Stimulated activated CD8-positive, alpha-beta memory T cell treated with anti-CD3 and anti-CD28 coated beads, Interleukin-2, amount 100 ng/mL, for 48 hours (primary cell): ENCODE data around the gene GRHPR.
"Not testable (repeated sequence)": the region's sequence is repeated elsewhere in the genome, so short reads cannot be mapped to it uniquely, and the experiment has no call there.

Source experiments
- DNase-seq, 2 donors: peaks; one replicate each; pipeline ENCODE4 v3.0.0-alpha.2; 2020; ENCODE audit warnings: low read depth in 2 of 2

Gene GRHPR

DNA sequence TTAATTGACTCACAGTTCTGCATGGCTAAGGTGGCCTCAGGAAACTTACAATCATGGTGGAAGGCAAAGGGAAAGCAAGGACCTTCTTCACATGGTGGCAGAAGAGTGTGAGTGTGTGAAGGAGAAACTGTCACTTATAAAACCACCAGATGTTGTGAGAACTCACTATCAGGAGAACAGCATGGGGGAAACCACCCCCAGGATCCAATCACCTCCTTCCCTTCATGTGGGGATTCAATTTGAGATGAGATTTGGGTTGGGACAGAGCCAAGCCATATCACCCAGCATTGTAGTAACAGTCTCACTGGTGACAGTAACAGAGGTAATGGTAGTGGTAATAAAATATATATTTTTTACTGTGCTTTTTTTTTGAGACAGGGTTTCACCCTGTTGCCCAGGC is 24.6 kb downstream of the GRHPR start:
- no peak for DNase-seq

DNA sequence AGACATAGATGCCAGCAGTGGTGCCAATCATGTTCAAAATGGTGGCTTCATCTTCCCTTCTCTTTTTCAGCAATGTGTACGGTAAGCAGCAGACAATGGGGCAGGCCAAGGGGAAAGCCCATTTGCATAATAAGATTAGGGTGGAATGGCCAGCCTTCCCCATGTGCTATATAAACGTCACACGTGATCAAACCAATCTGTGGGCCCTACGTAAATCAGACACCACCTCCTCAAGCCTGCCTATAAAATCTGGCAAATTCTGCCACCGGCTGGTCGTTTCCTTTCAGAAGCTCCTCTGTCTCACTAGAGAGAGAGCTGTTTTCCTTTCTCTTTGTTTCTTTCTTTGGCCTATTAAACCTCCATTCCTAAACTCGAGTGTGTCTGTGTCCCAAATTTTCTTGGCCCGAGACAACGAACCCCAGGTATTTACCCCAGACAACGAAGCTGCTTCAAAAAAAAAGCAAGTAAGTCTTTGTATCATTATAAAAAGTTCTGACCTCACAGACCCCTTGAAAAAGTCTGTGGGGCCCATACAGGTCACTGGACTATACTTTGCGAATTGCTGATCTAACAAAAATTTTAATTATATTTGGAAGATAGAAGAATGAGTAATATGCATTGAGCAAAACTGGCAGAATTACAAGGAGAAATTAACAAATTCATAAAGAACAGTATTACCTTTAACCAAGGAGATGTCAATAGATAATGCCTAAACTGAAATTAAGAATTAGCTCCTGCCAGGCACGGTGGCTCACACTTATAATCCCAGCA is 27.6 kb downstream of the GRHPR start:
- no peak for DNase-seq

DNA sequence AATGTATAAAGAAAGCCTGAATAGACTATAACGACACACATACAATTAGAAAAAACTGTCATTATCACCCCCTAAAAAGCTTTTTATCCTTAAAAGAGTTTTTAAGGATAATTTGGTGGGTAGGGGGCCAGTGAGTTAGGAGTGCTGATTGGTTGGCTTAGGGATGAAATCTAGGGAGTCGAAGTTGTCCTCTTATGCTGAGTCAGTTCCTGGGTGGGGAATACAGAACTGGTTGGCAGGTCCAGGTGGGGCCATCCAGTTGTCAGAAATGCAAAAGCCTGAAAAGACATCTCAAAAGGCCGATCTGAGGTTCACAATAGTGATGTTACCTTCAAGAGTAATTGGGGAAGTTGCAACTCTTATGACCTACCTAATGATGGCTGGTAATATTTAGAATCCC is 29.1 kb downstream of the GRHPR start:
- DNase-seq = no peak

DNA sequence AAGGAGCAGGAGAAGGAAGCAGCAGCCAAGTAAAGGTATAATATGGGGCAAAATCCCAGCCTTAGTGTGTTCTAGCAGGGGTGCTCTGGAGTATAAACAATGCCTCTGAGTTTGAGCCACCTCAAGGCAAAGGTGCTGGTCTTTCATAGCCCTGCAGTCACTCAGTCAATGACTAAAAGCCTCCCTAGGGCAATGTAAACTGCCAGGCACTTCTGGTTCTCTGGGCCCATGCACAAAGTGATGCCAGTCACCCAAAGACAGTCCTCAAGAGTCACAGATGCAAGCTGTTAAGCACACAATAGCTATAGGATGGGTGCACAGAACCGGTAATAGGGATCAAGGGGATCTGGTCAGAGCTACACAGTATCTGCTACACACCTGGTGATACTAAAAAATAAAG is 30.1 kb downstream of the GRHPR start:
- DNase-seq = no peak

DNA sequence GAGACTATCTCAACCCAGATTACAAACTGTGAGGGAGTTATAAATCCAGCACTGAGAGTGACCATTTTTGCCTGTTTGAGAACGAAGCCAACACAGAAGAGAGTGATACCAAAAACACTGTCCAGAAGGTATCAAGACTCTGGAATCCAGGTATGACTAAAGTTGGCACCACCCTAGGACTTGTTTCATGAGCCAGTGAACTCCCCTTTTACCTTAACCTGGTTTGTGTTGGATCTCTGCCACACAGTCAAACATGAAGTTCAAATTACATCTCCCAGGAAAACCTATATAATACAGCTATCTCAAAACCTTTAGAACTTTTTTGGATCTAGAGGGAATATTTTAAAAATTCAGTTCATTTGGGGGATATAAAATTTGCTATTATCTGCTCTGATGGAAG is 31.3 kb downstream of the GRHPR start:
- no peak for DNase-seq

DNA sequence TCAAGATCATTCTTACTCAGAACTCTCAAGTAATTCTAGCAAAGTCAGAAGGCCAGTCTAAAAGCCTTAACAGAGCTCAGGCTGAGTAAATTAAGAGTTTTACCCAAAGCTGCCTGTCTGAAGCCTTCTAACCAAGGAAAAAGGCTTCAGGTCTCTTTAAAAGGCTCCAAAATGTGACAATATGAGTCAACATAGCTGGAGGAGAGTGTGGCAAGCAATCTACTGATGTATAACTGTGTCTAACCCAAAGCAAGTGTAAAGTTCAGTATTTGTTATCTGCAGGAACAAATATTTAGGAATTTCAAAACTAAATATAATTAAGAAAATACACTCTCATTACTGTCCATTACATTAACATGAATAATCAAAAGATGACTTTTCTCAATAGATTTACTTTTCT is 31.7 kb downstream of the GRHPR start:
- no peak for DNase-seq

DNA sequence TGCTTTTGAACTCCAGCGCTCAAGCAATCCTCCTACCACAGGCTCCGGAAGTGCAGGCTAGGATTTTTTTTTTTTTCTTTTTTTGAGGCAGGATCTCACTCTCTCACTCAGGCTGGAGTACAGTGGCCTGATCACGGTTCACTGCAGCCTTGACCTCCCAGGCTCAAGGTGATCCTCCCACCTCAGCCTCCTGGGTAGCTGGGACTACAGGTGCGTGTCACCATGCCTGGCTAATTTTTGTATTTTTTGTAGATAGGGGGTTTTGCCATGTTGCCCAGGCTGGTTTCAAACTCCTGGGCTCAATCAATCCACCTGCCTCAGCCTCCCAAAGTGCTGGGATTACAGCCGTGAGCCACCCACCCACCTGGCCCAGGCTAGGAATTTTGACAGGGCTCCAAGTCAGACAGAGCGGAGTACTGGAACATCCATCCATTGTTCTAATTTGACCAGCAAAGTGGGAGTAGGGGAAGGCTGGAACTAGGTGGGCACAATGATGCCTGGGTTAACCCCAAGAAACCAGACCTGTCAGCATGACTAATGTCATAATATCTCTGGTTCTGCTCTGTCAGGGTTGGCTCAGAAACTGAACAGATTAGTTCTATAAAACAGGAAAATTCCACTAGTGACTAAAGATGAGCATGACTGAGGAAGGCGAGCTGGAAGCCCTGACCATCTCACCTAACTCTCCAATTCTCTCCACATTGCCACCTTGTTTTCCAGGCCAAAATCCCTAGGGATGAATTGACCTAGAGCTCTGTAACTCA is 33.6 kb downstream of the GRHPR start:
- DNase-seq = no peak

DNA sequence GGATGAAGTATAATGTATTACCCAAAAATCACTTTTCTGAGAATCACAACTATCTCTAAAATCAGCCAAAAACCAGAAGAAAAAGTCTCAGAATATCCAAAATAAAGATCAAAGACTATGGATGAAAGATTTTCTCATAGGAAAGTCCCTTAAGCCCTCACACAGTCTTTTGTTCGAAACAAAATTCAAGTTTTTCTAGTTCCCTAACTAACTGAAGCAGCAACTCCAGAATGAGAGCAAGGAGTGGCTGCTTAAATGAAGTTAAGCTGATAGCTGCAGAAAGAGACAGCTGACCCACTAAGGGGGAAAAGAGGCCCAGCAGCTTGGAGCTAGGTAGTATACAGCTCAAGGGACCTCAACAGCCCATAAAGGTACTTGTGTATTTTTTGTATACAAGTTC is 34.3 kb downstream of the GRHPR start:
- no peak for DNase-seq

DNA sequence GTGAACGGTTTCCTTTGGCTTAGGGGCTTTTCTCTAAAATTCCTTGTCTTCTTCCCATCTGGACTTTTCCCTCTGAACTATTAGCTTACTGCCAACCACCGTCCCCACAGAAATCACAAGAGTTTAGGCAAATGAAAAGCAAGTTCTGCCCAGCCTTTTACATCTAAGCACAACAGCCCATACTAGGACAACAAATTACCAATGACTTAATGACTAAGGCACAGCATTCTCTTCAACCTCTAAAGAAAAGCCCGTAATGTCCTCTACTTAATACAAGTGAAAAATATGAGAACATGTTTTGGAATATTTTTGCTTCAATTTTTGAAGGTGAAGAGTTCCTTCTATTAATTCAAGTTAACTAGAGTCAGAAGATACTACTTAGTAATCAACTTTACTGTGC is 41.5 kb downstream of the GRHPR start:
- no peak for DNase-seq

DNA sequence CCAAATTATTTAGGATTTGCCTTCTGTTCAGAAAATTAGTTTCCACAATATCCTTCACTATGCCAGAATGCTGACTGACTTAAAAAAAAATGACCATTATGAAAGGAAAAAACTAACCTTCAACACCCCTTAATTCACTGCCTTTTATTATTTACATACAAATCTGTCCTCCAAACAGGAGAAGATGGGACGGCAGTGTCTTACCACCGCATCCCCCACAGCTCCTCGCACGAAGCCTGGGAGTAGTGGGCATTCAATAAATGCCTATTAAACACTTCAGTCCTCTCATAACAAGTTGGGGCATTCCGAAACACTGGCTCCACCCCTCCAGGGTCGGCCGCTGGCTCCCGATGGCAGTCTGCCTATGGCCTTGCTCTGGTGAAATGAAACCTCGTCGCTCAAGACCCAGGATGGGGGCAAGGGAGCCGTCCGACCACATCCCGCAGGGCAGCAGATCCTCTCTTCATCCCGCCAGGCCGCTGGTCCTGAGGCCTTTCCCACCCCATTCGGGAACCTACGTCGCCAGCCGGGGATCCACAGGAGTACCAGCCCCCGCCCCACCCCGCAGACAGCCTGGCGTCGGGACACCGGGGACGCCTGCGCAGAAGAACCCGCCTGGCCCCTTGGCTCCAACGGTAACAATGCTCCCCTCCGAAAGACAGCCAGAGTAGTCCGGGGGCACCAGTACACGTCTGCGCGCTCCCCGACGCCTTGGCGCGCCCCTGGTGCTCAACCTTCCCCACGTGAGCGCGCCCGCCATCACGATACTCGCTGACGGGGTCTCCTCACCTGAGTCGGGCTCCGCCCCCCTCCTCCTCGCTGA is 42.1 kb downstream of the GRHPR start:
- DNase-seq = peak; percentile 51 to 78

DNA sequence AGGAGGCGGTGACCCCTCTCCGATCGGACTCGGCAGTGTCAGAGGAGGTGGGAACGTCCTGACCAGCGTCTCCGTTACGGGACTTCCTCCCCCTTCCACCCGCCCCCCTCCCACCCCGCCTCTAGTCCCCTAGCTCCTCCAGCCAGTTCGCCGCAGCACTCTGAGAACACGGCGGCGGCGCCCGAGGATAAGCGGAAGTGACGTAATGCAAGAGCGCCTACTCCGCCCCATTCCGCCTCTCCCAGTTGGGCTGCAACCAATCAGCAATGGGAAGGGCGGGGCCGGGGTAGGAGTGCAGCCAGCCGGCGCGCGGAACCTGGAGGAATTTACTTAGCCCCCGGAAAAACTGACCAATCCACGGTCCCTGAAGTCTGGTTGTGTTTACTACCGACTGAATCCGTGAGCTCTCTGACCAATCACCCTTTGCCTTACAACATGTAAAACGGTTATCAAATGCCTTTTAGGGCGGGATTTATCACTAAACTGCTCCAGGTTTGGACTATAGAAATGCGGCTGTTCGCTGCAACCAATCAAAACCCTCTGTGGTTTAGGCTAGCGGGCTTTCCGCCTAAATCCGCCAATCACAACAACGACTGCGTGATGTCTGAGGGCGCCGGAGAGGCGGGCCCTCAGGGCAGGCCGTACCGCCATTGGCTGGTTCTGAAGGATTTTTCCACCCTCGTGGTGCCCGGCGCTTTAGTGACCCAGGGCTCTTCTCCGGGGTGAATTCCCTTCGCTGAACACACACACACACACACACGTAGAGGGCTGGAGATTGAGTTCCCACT is 42.9 kb downstream of the GRHPR start, which contains the start of gene ZBTB5:
Gene ZBTB5 (minus strand): TSS at position 202 of the 788 bp plus-strand sequence. CDS start 22,899 bp downstream, outside the sequence.
- peak; percentile 98 for DNase-seq

DNA sequence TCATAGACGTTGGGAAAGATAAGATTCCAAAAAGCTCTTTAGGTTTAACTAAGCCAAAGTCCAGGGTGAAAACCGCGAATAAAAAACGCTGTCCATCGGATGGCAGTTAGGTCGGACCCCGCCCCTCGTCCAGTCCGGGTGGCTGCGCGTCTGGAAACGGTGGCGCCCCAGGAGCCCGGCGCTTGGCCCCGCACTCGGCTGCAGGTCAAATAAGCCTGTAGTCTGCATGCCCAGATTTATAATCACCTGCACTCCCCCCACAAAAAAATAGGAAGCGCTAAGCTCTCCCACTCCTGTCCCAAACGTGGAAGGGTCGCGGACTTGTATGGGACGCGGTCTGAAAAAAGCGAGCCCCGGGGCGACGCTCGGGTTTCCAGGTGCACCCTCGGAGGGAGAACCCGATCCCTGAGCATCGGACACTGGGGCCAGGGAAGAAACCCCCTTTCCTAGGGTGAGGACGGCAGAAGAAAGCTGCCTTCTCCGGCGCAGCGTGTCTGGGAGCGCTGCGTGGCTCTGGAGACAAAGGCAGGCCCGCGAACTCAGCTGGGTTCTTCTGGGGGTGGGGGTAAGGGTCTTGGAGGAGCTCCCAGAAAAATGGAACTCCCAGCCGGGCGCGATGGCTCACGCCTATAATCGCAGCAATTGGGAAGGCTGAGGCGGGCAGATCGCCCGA is 43.7 kb downstream of the GRHPR start:
- DNase-seq = no peak

DNA sequence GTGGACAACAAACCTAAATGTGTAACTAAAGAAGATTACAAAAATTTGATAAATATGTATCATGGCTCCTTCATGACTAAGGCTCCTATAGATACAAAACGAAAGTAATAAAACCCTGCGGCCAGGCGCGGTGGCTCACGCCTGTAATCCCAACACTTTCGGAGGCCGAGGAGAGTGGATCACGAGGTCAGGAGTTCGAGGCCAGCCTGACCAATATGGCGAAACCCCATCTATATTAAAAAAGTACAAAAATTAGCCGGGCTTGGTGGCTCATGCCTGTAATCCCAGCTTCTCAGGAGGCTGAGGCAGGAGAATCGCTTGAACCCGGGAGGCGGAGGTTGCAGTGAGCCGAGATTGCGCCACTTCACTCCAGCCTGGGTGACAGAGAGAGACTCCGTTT is 45.0 kb downstream of the GRHPR start:
- DNase-seq = not testable (repeated sequence)

DNA sequence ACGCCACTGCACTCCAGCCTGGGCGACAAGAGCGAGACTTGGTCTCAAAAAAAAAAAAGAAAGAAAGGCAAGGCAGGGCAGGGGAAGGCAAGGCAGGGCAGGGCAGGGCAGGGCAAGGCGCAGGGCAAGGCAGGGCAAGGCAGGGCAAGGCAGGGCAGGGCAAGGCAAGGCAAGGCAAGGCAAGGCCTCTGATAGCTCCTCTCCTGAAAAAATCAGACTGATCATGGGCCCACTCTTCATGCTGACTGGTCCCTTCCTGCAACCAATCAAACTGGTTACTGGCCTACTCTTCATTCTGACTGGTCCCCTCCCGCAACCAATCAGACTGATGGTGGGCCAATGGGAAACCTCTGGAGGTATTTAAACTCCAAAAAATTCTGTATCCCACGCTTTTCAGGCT is 46.1 kb downstream of the GRHPR start:
- no peak for DNase-seq

DNA sequence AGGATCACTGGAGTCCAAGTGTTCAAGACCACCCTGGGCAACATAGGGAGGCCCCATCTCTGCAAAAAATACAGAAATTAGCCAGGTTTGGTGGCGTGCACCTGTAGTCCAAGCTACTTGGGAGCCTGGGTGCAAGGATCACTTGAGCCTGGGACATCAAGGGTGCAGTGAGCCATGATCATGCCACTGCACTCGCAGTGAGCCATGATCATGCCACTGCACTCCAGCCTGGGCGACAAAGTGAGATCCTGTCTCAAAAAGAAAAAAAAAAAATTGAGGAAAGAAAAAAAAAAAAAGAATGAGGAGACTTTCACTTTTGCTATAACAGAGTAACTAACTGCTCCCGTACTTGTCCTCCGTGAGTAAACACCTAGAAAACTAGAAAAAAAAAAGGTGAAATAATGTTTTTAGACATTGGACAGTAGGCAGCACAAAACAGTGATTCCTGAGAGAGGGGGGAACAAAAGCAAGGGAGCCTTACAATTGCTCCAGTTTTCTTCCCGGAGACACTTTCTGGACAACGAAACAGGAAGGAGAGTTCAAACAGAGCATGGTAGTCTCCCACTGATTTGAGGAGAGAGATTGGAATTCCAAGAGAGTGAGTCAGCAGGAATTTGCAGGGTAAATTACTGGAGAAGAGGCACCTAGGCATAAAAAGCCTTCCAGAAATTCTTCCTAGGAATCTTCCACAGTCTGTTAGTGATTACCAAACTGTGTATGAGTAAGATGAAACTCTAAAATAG is 49.6 kb downstream of the GRHPR start:
- no peak for DNase-seq

DNA sequence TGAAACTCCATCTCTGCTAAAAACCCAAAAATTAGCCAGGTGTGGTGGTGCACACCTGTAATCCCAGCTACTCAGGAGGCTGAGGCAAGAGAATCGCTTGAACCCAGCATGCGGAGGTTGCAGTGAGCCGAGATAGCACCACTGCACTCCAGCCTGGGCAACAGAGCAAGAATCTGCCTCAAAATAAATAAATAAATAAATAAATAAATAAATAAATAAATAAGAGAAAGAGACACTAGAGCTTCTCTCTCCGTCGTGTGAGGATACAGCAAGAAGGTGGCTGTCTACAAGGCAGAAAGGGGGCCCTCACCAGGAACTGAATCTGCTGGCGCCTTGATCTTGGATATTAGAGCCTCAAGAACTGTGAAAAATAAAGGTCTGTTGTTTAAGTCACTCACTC is 51.5 kb downstream of the GRHPR start:
- not testable (repeated sequence) for DNase-seq

DNA sequence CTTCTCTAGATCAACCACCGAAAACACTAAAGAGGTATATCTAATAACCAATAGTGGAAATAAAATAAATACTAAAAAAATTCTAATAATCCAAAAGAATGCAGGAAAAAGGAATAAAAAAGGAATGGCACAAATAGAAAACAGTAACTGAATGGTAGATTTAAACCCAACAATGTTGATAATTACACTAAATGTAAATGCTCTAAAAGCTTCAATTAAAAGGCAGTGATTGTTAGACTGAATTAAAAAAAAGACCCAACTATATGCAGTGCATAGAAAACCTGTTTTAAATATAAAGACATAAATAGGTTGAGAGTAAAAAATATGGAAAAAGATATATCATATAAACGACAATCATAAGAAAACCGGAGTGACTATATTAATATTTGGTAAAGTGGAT is 51.9 kb downstream of the GRHPR start:
- no peak for DNase-seq

DNA sequence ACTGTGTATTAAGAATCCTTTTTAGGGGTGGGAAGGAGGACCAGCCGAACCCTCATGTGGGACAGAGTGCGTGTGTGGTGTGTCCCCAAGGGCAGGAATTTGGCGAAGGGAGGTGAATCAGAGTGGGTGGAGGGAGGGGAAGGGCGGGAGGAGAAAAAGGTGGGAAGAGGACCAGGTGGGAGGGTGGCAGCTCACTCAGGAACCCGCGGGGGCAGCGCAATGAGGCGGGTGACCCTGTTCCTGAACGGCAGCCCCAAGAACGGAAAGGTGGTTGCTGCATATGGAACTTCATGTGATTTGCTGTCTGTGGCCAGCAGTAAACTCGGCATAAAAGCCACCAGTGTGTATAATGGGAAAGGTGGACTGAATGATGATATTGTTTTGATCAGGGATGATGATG is 54.4 kb downstream of the GRHPR start:
- no peak for DNase-seq

DNA sequence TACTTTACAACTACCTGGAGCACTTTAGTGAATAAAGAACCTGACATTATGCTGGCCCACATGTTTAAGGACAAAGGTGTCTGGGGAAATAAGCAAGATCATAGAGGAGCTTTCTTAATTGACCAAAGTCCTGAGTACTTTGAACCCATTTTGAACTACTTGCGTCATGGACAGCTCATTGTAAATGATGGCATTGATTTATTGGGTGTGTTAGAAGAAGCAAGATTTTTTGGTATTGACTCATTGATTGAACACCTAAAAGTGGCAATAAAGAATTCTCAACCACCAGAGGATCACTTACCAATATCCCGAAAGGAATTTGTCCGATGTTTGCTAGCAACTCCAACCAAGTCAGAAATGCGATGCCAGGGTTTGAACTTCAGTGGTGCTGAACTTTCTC is 54.9 kb downstream of the GRHPR start:
- DNase-seq = not testable (repeated sequence)

DNA sequence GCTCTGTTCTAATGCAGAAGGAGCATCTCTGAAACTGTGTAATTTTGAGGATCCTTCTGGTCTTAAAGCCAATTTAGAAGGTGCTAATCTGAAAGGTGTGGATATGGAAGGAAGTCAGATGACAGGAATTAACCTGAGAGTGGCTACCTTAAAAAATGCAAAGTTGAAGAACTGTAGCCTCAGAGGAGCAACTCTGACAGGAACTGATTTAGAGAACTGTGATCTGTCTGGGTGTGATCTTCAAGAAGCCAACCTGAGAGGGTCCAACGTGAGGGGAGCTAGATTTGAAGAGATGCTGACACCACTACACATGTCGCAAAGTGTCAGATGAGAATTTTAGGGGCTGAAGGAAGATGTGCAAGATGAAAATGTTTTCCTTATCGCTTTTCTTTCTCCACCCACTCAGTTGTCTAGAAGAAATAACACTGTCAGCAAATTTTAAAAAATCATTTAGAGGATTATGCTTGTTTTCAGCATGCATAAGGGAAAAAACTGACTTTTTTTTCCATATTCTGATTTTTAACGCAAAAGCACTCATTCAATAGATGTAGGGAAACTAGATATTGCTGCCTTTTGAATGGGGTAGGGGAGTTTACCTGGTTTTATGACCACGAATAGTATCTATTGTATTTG is 55.6 kb downstream of the GRHPR start:
- DNase-seq = not testable (repeated sequence)
